Measurements from ENCODE around the gene SLCO2B1.
"Not testable (repeated sequence)": the region's sequence is repeated elsewhere in the genome, so short reads cannot be mapped to it uniquely, and the experiment has no call there.

SLCO2B1 gene

GRCh38 chr11:75150879-75151278, at the start of gene SLCO2B1:
TSS of gene SLCO2B1 (plus strand) at chr11:75151107. CDS start at chr11:75151382, 275 bp downstream.
- no peak for DNase-seq (ENCODE audit: extremely low spot score)
- ChIA-PET CTCF (interaction anchor here (0.6 to 2.2 kb wide), 3 partner anchors 10 to 54 kb away, joined by 4 to 8 read pairs (median 8); no protein-coding TSS in a partner anchor), POLR2A (no interaction called here)
- TF ChIP-seq LEF1 (IDR thresholded peaks at IDR 0.05; ENCODE audit: borderline replicate concordance), result no peak
- no peak for TF ChIP-seq HDGF (IDR thresholded peaks at IDR 0.05; ENCODE audit: borderline replicate concordance)
- no peak for TF ChIP-seq CTBP1 (IDR thresholded peaks at IDR 0.05; ENCODE audit: borderline replicate concordance)
- no peak for TF ChIP-seq FOXA1 (IDR thresholded peaks at IDR 0.05)
- no peak for TF ChIP-seq SP1 (IDR thresholded peaks at IDR 0.05)
- TF ChIP-seq NFRKB (IDR thresholded peaks at IDR 0.05), result no peak

GRCh38 chr11:75101424-75102128, 49.3 kb upstream of the SLCO2B1 start:
- TF ChIP-seq CTBP1 (IDR thresholded peaks at IDR 0.05; ENCODE audit: borderline replicate concordance) (no peak), HDGF (IDR thresholded peaks at IDR 0.05; ENCODE audit: borderline replicate concordance) (no peak), FOXA1 (IDR thresholded peaks at IDR 0.05) (no peak), FOXK2 (IDR thresholded peaks at IDR 0.05) (no peak), SUZ12 (IDR thresholded peaks at IDR 0.05) (no peak), PKNOX1 (IDR thresholded peaks at IDR 0.05) (no peak), BHLHE40 (IDR thresholded peaks at IDR 0.05; ENCODE audit: borderline replicate concordance) (no peak), LEF1 (IDR thresholded peaks at IDR 0.05; ENCODE audit: borderline replicate concordance) (no peak), L3MBTL2 (conservative IDR thresholded peaks at IDR 0.05) (no peak), ELF4 (IDR thresholded peaks at IDR 0.05) (no peak)
- no peak for DNase-seq (ENCODE audit: extremely low spot score)

GRCh38 chr11:75103380-75104026, 47.4 kb upstream of the SLCO2B1 start:
- CTCF ChIA-PET, result no interaction called here
- POLR2A ChIA-PET, result no interaction called here
- no peak for DNase-seq (ENCODE audit: extremely low spot score)
- no peak for TF ChIP-seq L3MBTL2 (conservative IDR thresholded peaks at IDR 0.05)
- TF ChIP-seq FOXA1 (IDR thresholded peaks at IDR 0.05), result no peak
- no peak for TF ChIP-seq BHLHE40 (IDR thresholded peaks at IDR 0.05; ENCODE audit: borderline replicate concordance)
- TF ChIP-seq ZNF384 (IDR thresholded peaks at IDR 0.05), result no peak
- no peak for TF ChIP-seq TARDBP (IDR thresholded peaks at IDR 0.05)
- no peak for TF ChIP-seq CTBP1 (IDR thresholded peaks at IDR 0.05; ENCODE audit: borderline replicate concordance)
- TF ChIP-seq ELF4 (IDR thresholded peaks at IDR 0.05), result no peak
- no peak for TF ChIP-seq ARNT (IDR thresholded peaks at IDR 0.05)
- no peak for TF ChIP-seq SP1 (IDR thresholded peaks at IDR 0.05)
- no peak for TF ChIP-seq NFRKB (IDR thresholded peaks at IDR 0.05)
- TF ChIP-seq FOXM1 (IDR thresholded peaks at IDR 0.05; ENCODE audit: borderline replicate concordance), result no peak
- no peak for TF ChIP-seq HDGF (IDR thresholded peaks at IDR 0.05; ENCODE audit: borderline replicate concordance)
- no peak for TF ChIP-seq SUZ12 (IDR thresholded peaks at IDR 0.05)
- no peak for TF ChIP-seq LEF1 (IDR thresholded peaks at IDR 0.05; ENCODE audit: borderline replicate concordance)

More at GRCh38 chr11:75101424-75102128, 49.3 kb upstream of the SLCO2B1 start:
- CTCF ChIA-PET, result no interaction called here
- POLR2A ChIA-PET, result no interaction called here

GRCh38 chr11:75105462-75105925, 45.4 kb upstream of the SLCO2B1 start:
- POLR2A ChIA-PET, result no interaction called here
- TF ChIP-seq L3MBTL2 (conservative IDR thresholded peaks at IDR 0.05) (no peak), ELF4 (IDR thresholded peaks at IDR 0.05) (no peak), ZNF384 (IDR thresholded peaks at IDR 0.05) (no peak), TARDBP (IDR thresholded peaks at IDR 0.05) (no peak), FOXK2 (IDR thresholded peaks at IDR 0.05) (no peak), NFRKB (IDR thresholded peaks at IDR 0.05) (no peak), CTBP1 (IDR thresholded peaks at IDR 0.05; ENCODE audit: borderline replicate concordance) (no peak)
- CTCF ChIA-PET, result no interaction called here
- peak; percentile 17 for DNase-seq (ENCODE audit: extremely low spot score)

- DNase-seq (ENCODE audit: extremely low spot score); POLR2A ChIA-PET; CTCF ChIA-PET: not testable (repeated sequence)
Measured at GRCh38 chr11:75105967-75106681, 44.8 kb upstream of the SLCO2B1 start.

- ChIA-PET CTCF (no interaction called here), POLR2A (no interaction called here)
- TF ChIP-seq TARDBP (IDR thresholded peaks at IDR 0.05) (no peak), NFRKB (IDR thresholded peaks at IDR 0.05) (no peak), LEF1 (IDR thresholded peaks at IDR 0.05; ENCODE audit: borderline replicate concordance) (no peak), L3MBTL2 (conservative IDR thresholded peaks at IDR 0.05) (no peak), SP1 (IDR thresholded peaks at IDR 0.05) (no peak), CTBP1 (IDR thresholded peaks at IDR 0.05; ENCODE audit: borderline replicate concordance) (no peak), PKNOX1 (IDR thresholded peaks at IDR 0.05) (no peak), BHLHE40 (IDR thresholded peaks at IDR 0.05; ENCODE audit: borderline replicate concordance) (no peak), FOXA1 (IDR thresholded peaks at IDR 0.05) (no peak), FOXM1 (IDR thresholded peaks at IDR 0.05; ENCODE audit: borderline replicate concordance) (no peak), FOXK2 (IDR thresholded peaks at IDR 0.05) (no peak), ARNT (IDR thresholded peaks at IDR 0.05) (no peak), ELF4 (IDR thresholded peaks at IDR 0.05) (no peak), SUZ12 (IDR thresholded peaks at IDR 0.05) (no peak), HDGF (IDR thresholded peaks at IDR 0.05; ENCODE audit: borderline replicate concordance) (no peak), ZNF384 (IDR thresholded peaks at IDR 0.05) (no peak)
- DNase-seq (ENCODE audit: extremely low spot score), result no peak
Measured at GRCh38 chr11:75107187-75107586, 43.7 kb upstream of the SLCO2B1 start.
